Mucosa of descending colon (tissue), 3 donors: Measurements from ENCODE around the gene SEC31A. TPM values are rescaled to one million over a fixed set of nuclear protein-coding genes. Genes with fewer than 3 reads are reported as not detected.
"Not testable (repeated sequence)": the region's sequence is repeated elsewhere in the genome, so short reads cannot be mapped to it uniquely, and the experiment has no call there.

Experiments used
- ATAC-seq: fragments of 200-7000 bp; cut with Tn5 transposase; one replicate; pipeline ENCODE4 v1.9.1; 2020; ENCODE audit warnings: mild to moderate bottlenecking, moderate library complexity
- DNase-seq, 3 donors: peaks; one replicate each; pipeline ENCODE4 v3.0.0-alpha.2; 2020
- H3K36me3 ChIP-seq: fragments of 200-600 bp; one replicate; pipeline ENCODE4 v1.8.0; 2021; ENCODE audit warnings: low read depth, mild to moderate bottlenecking
- H3K4me1 ChIP-seq: fragments of 200-600 bp; one replicate; pipeline ENCODE4 v1.8.0; 2021; ENCODE audit warnings: low read depth, mild to moderate bottlenecking
- H3K4me3 ChIP-seq: fragments of 200-600 bp; one replicate; pipeline ENCODE4 v1.8.0; 2021; ENCODE audit warnings: mild to moderate bottlenecking
- H3K9me3 ChIP-seq: fragments of 200-600 bp; one replicate; pipeline ENCODE4 v1.8.0; 2021; ENCODE audit warnings: mild to moderate bottlenecking
- intact Hi-C, 2 donors: fragments of 100-400 bp; cut with DNase I in 1 of 2; cut with micrococcal nuclease in 1 of 2; formaldehyde crosslinking; loops; one replicate each; pipeline versions ENCODE4 v1.11.0 to v1.11.1; 2022; cut with DNase I, micrococcal nuclease
- total RNA-seq, 3 donors: library from RNA; stranded (reverse); fragmentation: NEBNext Ultra II Directional in 2 of 3; extraction: Animal tissue kit (Norgen Biotek cat#: 25700) in 2 of 3; gene quantifications; one replicate each; pipeline versions ENCODE4 v1.2.1 to v1.2.4, GENCODE V29; 2021 to 2023
- TF ChIP-seq, protein P1 (sequence below): fragments of 200-600 bp; IDR thresholded peaks from one replicate; pipeline ENCODE4 v1.8.0; 2022; ENCODE audit warnings: antibody characterized with exemption, mild to moderate bottlenecking
- donor health status: DM: no; HTN: no; CAD: no; lungs with moderate emphysema.
- donor health status: DM: no; HTN: no; CAD: no.
- donor health status: DM: no; HTN: yes; CAD: no.

Gene SEC31A
- total RNA-seq, 3 donors from 2014 or later = 167 to 179 (median 176) TPM

GRCh38 chr4:82823062-82823461, 67.9 kb downstream of the SEC31A start:
- DNase-seq (no peak), ATAC-seq (no peak)
- H3K9me3 ChIP-seq = no peaks in the 10 kb centered on the region
- no peaks in the 10 kb centered on the region for H3K4me1 ChIP-seq
- intact Hi-C loops = no loop called here
- H3K4me3 ChIP-seq = no peak overlapping the region
- peaks cover 6% of the 10 kb centered on the region for H3K36me3 ChIP-seq
- TF ChIP-seq, protein P1, sequence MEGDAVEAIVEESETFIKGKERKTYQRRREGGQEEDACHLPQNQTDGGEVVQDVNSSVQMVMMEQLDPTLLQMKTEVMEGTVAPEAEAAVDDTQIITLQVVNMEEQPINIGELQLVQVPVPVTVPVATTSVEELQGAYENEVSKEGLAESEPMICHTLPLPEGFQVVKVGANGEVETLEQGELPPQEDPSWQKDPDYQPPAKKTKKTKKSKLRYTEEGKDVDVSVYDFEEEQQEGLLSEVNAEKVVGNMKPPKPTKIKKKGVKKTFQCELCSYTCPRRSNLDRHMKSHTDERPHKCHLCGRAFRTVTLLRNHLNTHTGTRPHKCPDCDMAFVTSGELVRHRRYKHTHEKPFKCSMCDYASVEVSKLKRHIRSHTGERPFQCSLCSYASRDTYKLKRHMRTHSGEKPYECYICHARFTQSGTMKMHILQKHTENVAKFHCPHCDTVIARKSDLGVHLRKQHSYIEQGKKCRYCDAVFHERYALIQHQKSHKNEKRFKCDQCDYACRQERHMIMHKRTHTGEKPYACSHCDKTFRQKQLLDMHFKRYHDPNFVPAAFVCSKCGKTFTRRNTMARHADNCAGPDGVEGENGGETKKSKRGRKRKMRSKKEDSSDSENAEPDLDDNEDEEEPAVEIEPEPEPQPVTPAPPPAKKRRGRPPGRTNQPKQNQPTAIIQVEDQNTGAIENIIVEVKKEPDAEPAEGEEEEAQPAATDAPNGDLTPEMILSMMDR = no peak

DNA sequence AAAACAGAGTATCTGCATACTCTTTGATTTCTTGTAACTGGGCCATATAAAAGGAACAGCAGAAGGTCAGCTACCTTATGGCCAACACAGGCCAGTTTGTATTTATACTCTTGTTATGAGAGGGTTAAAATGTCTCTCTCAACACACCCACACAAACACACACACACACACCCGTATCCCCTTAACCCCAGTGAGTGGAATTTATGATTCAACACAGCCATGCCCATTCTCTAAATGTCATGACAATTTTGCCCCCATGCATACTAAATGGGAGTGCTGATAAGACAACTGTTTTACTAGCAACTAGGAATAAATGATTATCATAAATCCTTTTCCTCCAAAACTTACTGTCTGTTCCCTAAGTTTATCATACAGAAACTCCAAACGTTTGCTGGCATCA, 70.3 kb downstream of the SEC31A start:
- TF ChIP-seq, protein P1 = no peak
- H3K4me1 ChIP-seq = no peaks in the 10 kb centered on the region
- H3K9me3 ChIP-seq = no peaks in the 10 kb centered on the region
- no peak for DNase-seq
- intact Hi-C loops = no loop called here
- H3K4me3 ChIP-seq = no peak overlapping the region
- peaks cover 6% of the 10 kb centered on the region for H3K36me3 ChIP-seq
- no peak for ATAC-seq

GRCh38 chr4:82818664-82819662, 72.0 kb downstream of the SEC31A start:
- DNase-seq (no peak), ATAC-seq (no peak)
- H3K4me3 ChIP-seq = no peak overlapping the region
- no peaks in the 10 kb centered on the region for H3K4me1 ChIP-seq
- peaks cover 6% of the 10 kb centered on the region for H3K36me3 ChIP-seq
- TF ChIP-seq, protein P1 = no peak
- no peaks in the 10 kb centered on the region for H3K9me3 ChIP-seq
- intact Hi-C loops = no loop called here

DNA sequence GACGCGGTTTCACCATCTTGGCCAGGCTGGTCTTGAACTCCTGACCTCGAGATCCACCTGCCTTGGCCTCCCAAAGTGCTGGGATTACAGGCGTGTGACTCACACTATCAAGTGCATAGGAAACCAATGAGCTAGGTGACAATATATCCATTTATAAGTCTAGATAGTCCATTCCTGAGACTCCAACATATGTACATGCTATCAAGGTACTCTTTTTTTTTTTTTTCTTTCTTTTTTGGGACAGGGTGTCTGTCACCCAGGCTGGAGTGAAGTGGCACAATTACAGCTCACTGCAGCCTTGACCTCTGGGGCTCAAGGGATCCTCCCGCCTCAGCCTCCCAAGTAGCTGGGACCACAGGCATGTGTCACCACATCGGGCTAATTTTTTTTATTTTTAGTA, 74.1 kb downstream of the SEC31A start:
- ATAC-seq, intact Hi-C loops, H3K9me3 ChIP-seq, H3K4me1 ChIP-seq, H3K36me3 ChIP-seq, DNase-seq, H3K4me3 ChIP-seq: not testable (repeated sequence)

DNA sequence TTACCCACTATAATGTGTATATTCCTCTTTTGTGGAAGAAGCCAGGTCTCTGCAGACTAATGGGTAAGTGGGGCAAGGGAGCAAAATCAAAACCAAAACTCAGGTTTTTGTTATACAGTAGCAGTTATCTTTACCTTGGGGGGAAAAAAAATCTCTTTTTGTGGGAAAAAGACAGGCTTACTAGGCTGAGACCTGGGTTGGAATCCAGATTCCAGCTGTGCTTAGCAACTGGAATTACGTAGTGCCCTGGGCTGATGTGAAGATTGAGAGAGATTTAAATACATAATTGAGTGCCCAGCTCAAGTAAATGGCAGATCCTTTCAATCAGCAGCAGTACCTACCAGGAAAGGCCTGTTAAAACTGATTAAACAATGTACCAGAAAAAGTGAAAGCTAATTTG, 76.9 kb downstream of the SEC31A start:
- Histone ChIP-seq H3K9me3 (no peaks in the 10 kb centered on the region), H3K4me1 (no peaks in the 10 kb centered on the region), H3K36me3 (no peaks in the 10 kb centered on the region), H3K4me3 (no peak overlapping the region)
- TF ChIP-seq, protein P1 = no peak
- no peak for ATAC-seq
- intact Hi-C loops = no loop called here
- no peak for DNase-seq

DNA sequence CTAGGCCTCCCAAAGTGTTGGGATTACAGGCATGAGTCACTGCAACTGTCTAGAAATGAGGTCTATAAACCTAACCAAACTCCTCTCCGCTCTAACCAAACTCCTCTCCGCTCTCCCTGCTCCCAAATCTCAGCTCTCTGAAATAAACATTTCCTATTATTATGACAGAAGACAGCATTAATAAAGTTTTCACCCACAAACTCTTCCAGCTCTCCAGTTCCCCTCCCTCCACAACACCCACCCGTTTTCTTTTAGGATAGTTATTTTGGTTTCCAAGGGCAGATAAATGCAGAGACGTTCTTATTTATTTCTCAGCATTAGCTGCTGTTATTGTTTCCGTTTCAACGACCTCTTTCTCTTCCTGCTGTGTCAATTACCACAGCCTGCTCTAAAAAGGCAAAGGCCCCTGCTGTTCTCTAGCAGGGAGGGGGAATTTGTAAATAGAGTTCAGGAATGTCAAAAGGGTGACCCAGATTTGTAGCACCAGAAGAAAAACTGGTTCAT, 79.1 kb downstream of the SEC31A start:
- TF ChIP-seq, protein P1 = no peak
- no peaks in the 10 kb centered on the region for H3K9me3 ChIP-seq
- ATAC-seq = no peak
- no peak for DNase-seq
- H3K36me3 ChIP-seq = no peaks in the 10 kb centered on the region
- intact Hi-C loops = no loop called here
- H3K4me1 ChIP-seq = no peaks in the 10 kb centered on the region
- H3K4me3 ChIP-seq = no peak overlapping the region
